ENCODE measurements around the gene ASPSCR1.

ASPSCR1 gene

GRCh38 chr17:82015311-82015971 is 38.0 kb downstream of the ASPSCR1 start:
- no peak for DNase-seq

- DNase-seq = no peak
Observed at GRCh38 chr17:82016061-82016874, 38.8 kb downstream of the ASPSCR1 start.

DNA sequence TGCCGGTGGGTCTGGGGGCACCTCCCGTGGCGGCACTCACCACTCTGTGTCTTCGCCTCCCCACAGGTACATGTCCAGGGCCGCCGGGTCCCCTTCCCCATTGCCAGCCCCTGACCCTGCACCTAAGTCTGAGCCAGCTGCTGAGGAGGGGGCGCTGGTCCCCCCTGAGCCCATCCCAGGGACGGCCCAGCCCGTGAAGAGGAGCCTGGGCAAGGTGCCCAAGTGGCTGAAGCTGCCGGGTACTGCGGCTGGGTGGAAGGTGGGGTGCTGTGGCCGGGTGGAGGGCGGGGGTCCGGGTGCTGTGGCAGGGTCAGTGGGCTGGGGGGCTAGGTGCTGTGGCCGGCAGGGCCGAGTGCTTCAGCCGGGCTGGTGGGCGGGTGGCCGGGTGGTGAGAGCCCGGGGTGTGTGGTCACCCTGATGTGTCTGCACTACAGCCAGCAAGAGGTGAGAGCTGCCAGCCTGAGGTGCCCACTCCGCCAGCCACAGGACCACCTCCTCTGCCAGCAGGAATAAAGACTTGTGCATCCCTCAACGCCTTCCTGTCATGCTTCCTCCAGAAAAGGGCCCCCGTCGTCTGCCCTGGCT is 39.5 kb downstream of the ASPSCR1 start:
- no peak for DNase-seq

DNA sequence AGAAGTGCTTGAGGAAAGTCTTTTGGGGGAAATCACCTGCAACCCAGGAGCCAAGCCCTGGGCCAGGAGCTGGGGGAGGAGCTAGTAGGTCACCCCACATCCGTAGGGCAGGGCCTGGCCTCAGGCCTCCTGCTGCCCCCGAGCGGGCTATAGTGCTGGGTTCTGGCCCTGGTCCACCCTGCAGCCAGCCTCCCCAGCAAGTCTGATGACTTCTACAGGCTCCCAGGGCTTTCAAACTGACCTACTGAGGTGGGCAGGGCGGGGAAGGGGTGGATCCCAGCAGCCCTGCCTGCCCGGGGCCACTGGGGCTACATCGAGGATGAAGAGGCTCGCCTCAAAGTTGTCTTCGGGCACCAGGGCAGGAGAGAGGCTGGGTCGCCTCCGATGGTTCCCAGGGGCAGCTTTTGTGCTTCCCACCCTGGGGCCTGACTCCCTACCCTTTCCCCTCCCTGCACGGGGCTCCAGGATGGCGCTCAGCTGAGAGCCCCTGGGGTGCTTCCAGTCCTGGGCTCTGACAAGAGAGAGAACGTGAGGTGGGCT is 40.3 kb downstream of the ASPSCR1 start:
- no peak for DNase-seq

- DNase-seq = peak; percentile 49
Observed at GRCh38 chr17:82018152-82018988, 40.9 kb downstream of the ASPSCR1 start.

GRCh38 chr17:82018989-82019689 is 41.7 kb downstream of the ASPSCR1 start:
- no peak for DNase-seq

- peak; percentile 39 for DNase-seq
Observed at GRCh38 chr17:82019690-82020571, 42.5 kb downstream of the ASPSCR1 start.

DNA sequence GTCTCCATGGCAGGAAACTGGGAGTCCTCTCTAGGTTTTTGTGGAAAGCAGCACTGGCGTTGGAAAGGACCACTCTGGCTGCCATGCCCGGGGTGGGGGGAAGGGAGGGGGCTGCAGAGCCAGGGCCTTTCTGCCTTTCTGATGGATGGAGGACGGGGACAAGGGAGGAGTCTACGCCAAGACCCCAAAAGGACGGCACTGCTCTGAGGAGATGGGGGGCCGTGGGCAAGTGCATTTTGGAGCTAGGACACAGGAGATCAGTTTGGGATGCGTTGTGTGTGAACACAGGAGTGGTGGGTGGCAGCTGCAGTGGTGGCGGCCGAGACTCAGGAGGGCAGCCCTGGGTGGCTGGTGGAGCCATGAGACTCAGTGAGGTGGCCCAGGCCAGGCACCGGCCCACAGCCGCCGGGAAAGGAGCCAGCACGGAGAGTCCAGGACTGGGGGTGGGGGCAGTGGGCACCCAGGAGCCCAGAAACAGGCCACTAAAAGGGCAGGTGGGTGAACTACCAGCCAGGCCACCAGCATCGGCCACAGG is 43.2 kb downstream of the ASPSCR1 start:
- no peak for DNase-seq

DNA sequence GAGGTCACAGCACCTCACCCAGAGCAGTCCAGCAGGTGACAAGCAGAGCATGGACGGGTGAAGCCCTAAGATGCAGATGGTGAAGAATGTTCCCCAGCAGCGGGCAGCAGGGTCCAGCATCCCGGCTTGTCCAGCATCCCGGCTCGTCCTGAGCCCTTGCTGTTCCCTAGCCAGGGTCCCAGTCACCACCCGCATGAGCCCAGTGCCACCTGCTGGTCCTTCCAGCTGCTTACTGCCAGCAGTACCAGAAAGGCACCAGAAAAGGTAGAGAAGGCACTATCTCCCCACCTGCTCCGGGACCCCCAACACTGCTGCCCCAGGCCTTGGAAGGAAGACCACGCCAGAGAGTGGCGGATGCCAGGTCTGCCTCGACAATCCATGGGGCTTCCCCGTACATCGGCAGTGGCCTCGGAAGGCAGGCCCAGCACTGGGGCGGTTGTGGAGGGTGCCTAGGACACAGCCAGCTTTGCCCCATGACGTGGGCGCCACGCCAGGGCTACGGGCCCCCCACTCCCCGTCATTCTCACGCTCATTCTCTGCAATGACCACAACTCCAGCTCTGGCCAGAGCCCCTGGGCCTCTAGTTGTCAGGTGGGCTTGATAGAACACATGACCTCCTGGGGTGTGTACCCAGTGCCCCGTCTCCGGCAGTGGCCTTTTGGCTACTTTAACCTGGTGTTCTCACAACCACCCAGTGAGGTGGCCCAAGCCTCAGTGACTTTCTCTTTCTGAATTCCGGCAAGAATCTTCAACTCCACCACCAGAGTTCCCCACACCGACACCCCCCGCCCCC is 43.9 kb downstream of the ASPSCR1 start:
- DNase-seq = peak; percentile 45

- no peak for DNase-seq
Observed at GRCh38 chr17:82021900-82022309, 44.5 kb downstream of the ASPSCR1 start.

DNA sequence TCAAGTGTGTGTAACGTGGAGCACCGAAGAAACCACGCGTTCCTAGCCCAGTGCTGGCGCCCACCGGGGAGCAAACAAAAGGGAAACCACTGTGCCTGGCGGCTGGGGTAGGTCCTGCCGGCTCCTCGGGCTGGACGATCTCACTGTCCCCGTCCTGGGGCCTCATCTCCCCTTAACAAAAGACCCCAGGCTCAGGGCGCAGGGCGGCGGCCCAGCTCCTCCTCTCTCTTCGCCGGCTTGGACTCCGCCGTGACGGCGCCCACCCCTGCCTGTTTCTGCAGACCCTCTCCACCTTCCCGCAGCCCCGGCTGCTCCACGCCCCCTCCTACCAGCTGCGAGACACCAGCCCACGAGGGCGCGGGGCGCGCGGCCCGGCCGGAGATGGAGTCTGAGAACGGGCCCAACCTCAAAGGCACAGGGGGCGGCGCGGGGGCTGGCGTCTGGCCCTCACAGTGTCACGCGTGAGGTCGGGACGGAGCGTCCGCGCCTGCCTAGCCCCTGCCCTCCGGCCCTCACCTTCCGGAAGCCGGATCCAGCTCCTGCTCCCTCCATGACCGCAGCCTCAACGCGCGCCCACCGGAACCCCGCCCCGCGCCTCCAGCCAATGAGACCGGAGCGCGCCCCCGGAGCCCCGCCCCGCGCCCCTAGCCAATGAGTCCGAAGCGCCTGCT is 45.0 kb downstream of the ASPSCR1 start, which contains the start of gene CENPX:
Gene CENPX (minus strand): TSS at position 569 of the 671 bp plus-strand sequence. CDS start 17 bp downstream, at position 552.
- DNase-seq = no peak

GRCh38 chr17:82022981-82023446 is 45.6 kb downstream of the ASPSCR1 start, which contains the start of gene LRRC45:
Gene LRRC45, plus strand, starts transcription at chr17:82023305. Its CDS starts 339 bp downstream, at chr17:82023644.
- peak; percentile 98 for DNase-seq

DNA sequence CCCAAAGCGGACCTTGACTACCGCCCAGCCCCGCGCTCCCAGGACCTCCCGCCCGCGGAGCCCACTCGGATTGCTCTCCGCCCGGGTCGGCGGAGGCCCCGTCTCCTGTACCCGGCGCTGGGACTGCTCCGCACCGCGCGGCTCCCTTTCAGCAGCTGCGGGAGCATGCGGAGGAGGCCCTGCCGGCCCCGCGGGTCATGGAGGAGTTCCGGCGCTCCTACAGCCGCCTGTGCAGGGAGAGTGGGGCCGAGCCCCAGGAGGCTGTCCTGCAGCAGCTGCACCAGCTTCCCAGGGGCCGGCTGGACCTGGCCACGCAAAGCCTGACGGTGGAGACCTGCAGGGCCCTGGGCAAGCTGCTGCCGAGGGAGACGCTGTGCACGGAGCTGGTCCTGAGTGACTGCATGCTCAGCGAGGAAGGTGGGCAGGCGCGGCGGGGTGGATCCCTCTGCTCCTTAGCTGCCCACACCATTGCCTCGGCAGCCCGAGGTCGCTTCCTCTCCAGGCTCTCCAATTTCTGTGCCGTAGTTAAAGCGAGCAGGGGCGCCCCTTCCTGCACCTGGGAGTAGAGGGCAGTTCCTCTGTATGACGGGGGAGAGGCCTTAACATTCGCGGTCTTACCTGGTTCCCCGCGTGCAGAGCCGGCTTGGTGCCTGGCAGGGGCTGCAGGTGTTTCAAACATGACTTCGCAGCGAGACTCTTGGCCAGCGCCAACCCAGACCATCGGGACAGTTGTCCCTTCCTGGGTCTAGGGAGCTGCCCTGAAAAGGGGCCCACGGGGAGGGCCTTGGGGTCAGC is 46.2 kb downstream of the ASPSCR1 start:
- DNase-seq = peak; percentile 27

- no peak for DNase-seq
Observed at GRCh38 chr17:82024859-82025258, 47.4 kb downstream of the ASPSCR1 start.

DNA sequence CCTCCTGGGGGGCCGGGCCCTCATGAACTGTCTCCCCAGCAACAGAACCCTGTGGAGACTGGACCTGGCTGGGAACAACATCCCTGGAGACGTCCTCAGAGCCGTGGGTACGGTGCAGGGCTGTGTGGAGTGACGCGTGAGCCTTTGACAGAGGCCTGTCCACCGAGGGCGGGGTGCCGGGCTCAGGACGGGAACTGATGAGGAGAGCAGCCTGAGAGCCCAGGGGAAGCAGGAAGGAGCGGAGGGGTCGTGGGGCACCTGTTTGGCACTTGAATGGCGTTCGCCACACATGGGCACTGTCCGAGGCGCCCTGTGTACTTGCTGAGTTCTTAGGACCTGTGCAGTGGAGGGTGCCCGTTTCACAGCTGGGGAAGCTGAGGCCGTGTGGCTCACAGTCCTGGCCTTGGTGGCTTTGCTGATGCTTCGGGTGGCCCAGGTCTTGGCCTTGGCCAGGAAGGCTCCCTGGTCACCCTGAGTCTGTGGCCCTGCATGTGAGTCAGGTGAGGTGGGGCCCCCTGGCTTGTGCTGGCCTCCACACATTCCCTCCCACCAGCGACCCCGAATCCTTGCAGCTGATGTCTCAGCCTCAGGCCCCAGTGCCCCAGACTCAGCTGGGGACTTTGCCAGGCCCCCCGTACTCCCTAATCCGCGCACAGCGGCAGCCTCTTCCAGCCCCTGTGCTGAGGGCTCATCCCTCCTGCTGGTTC is 48.1 kb downstream of the ASPSCR1 start:
- no peak for DNase-seq

DNA sequence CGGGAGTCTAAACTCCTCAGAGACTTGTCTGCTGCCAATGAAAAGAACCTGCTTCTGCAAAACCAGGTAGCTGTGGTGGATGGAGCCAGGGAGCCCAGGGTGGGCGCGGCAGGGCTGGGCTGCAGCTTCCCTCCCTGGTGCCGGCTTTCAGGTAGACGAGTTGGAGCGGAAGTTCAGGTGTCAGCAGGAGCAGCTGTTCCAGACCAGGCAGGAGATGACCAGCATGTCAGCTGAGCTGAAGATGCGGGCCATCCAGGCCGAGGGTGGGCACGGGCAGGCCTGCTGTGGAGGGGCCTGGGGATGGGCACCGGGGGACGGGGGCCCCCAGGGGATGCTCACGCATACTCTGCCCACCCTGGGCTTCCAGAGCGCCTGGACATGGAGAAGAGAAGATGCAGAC is 50.8 kb downstream of the ASPSCR1 start:
- DNase-seq = no peak

DNA sequence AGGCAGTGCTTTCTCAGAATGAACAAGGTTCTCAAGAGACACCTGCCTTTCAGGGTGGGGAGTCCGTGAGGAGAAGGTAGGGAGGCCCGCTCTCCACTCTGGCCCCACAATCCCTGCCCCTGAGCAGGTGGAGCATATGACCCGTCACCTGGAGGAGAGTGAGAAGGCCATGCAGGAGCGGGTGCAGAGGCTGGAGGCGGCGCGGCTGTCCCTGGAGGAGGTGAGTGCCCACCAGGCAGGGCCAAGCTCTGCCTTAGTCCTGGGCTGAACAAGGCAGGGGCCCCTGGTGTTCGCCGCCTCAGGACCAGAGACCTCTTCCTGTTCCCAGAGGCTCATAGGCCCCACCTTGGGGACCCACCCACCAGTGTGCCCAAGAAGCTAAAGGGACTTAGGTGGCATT is 51.5 kb downstream of the ASPSCR1 start:
- no peak for DNase-seq

Measured in NCI-H510A treated with DMSO at 0.1 percent for 48 hours (cell line).